22Rv1 (cell line): Measurements from ENCODE around the gene CLIP4.

Source experiments
- H3K27ac ChIP-seq: fragments of 450-650 bp; 2 replicates; pipeline ENCODE4 v1.5.1; 2017
- CTCF ChIP-seq: fragments of 450-650 bp; IDR thresholded peaks from 2 replicates; pipeline ENCODE4 v1.5.1; 2017; ENCODE audit warnings: mild to moderate bottlenecking
- ZFX ChIP-seq: fragments of 450-650 bp; IDR thresholded peaks from 2 replicates; pipeline ENCODE4 v1.6.1; 2017; ENCODE audit warnings: antibody characterized with exemption, borderline replicate concordance

Gene CLIP4

GRCh38 chr2:29139731-29140130 lies 24.5 kb downstream of the CLIP4 start:
- TF ChIP-seq ZFX (no peak), CTCF (no peak)
- H3K27ac ChIP-seq = no peak overlapping the region

- TF ChIP-seq ZFX = no peak
- TF ChIP-seq CTCF = no peak
- H3K27ac ChIP-seq = no peak overlapping the region
Measured at GRCh38 chr2:29143657-29144056, 28.4 kb downstream of the CLIP4 start.

- no peak overlapping the region for H3K27ac ChIP-seq
- TF ChIP-seq CTCF = no peak
- TF ChIP-seq ZFX = no peak
Measured at GRCh38 chr2:29146197-29146596, 31.0 kb downstream of the CLIP4 start.

- no peak overlapping the region for H3K27ac ChIP-seq
- no peak for TF ChIP-seq ZFX
- no peak for TF ChIP-seq CTCF
Measured at GRCh38 chr2:29147963-29148362, 32.7 kb downstream of the CLIP4 start.

- no peak overlapping the region for H3K27ac ChIP-seq
- TF ChIP-seq CTCF = no peak
- TF ChIP-seq ZFX = no peak
Measured at GRCh38 chr2:29154610-29155009, 39.4 kb downstream of the CLIP4 start.

- no peak overlapping the region for H3K27ac ChIP-seq
- no peak for TF ChIP-seq CTCF
- TF ChIP-seq ZFX = no peak
Measured at GRCh38 chr2:29155578-29155977, 40.4 kb downstream of the CLIP4 start.

GRCh38 chr2:29157131-29157530 lies 41.9 kb downstream of the CLIP4 start:
- TF ChIP-seq ZFX (no peak), CTCF (no peak)
- H3K27ac ChIP-seq = no peak overlapping the region
